BJ (cell line): ENCODE measurements around the gene PDE5A. TPM values are rescaled to one million over a fixed set of nuclear protein-coding genes. Genes with fewer than 3 reads are reported as not detected.
A peak's percentile ranks its signal among the peaks of the same experiment; 100 is the strongest.

ENCODE experiments used
- CTCF ChIA-PET: fragments of 350-600 bp; formaldehyde crosslinking; extraction: SDS; loops from one replicate; lab custom pipeline; 2021; ENCODE audit warnings: antibody characterized with exemption, inconsistent platforms; lab: Yijun Ruan, JAX
- POLR2A ChIA-PET: fragments of 300-600 bp; sonication (Branson Sonifier 250); formaldehyde crosslinking; extraction: SDS; loops from one replicate; lab custom pipeline; 2021; ENCODE audit warnings: antibody characterized with exemption; lab: Charles Lee
- DNase-seq: peaks from one replicate; pipeline ENCODE4 v3.0.0-alpha.2; 2011; ENCODE audit warnings: low read depth
- H3K27me3 ChIP-seq: 2 replicates; pipeline ENCODE4 v1.6.0; 2011; ENCODE audit warnings: low read length; ENCODE audit not compliant: control insufficient read depth, insufficient read depth
- H3K36me3 ChIP-seq: 2 replicates; pipeline ENCODE4 v1.5.1; 2011; ENCODE audit warnings: low read length; ENCODE audit not compliant: control insufficient read depth, insufficient read depth
- H3K4me3 ChIP-seq: 2 replicates; pipeline ENCODE4 v1.5.1; 2011; ENCODE audit warnings: low read depth, mild to moderate bottlenecking, control low read depth, low read length
- CTCF ChIP-seq: IDR thresholded peaks from 2 replicates; pipeline ENCODE4 v1.5.1; 2011; ENCODE audit warnings: low read depth, mild to moderate bottlenecking, control low read depth, inconsistent platforms, low read length, moderate library complexity; ENCODE audit not compliant: insufficient read depth
- polyA plus RNA-seq: library from polyadenylated mRNA; depleted of rRNA; stranded (reverse); fragments of >200 nt; gene quantifications from 2 replicates; pipeline ENCODE4 v1.2.3, GENCODE V29; 2011

Gene PDE5A
- polyA plus RNA-seq, 1 experiment, result 69.0 TPM

GRCh38 chr4:119518915-119519410 is 109.6 kb downstream of the PDE5A start:
- Histone ChIP-seq H3K36me3 (no peaks in the 10 kb centered on the region), H3K4me3 (no peak overlapping the region), H3K27me3 (no peaks in the 10 kb centered on the region)
- TF ChIP-seq CTCF, result no peak
- POLR2A ChIA-PET, result no interaction called here
- no peak for DNase-seq
- CTCF ChIA-PET, result no interaction called here

DNA sequence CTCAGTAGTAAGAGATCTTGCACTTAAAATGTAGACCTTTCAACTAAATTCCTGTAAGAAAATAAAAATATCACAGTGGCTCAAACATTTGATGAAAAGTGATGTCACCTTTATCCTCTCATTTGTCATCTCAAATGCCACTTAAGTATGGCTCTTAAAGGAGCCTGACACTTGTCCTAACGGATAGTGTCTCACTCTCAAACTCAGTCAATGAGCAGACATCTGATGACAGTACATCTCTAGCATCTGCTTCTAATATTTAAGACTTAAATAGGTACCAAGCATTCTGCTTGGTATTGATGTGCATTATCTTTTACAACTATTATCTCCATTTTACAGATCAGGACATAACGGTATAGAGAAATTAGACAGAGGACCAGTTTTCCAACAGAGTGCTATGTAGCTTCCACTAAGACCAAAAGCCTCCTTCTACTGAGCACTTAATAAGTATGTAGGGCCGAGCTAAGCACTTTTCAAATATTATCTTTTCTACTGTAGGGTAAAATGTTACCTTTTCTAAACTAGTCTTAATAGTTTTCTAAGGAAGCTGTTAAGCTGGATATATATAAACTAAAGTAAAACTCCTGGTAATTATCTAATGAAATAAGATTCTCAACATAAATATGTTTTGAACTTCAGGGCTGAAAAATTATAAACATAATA is 110.2 kb downstream of the PDE5A start:
- TF ChIP-seq CTCF, result no peak
- ChIA-PET POLR2A (interaction anchor here (1.0 kb wide), 1 partner anchor 492 kb away, joined by 3 read pairs; no protein-coding TSS in a partner anchor), CTCF (no interaction called here)
- Histone ChIP-seq H3K36me3 (0 out of 2 replicates have a peak, but pooled peaks cover under 1% of the 10 kb centered on the region), H3K27me3 (no peaks in the 10 kb centered on the region), H3K4me3 (no peak overlapping the region)
- no peak for DNase-seq

DNA sequence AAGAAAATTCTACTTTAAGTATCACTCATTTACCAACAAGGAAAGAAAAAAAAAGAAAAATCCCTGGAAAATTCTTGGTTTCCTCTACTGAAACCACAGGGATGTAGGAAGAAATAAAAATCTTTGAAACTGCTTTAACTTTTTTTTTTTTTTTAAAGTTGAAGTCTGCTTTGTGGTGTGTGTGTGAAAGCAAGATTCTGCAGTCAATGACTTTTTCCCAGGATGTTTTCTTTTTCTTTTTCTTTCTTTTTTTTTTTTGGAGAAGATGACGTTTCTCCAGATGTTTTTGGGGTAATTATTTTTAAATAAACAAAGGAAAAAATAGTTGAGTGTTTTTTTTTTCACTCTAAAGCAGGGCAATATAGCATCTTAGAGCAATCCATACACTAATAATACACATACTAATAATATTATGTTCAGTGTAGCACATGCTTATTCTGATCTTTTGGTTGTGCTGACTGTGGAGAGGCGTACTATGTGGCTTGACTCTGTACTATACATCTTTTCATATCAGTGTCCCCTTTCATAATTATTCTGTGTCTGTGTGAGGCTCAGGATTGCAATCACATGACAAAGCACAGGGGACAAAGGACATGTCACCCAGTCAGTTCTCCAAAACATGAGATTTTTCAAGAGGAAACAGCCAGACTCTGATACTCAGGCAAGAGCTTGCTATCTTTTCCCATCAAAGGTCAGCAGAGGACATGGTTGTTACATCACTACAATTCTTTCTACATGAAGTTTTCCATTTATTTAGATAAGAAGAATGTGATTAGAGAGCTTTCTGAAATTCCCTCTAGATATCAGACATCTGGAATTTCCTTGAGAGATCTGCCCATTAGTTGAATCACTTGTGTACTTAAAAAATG is 111.0 kb downstream of the PDE5A start:
- peak; percentile 80 for DNase-seq
- ChIA-PET POLR2A (interaction anchor here (1.0 kb wide), 1 partner anchor 491 kb away, joined by 3 read pairs; no protein-coding TSS in a partner anchor), CTCF (no interaction called here)
- Histone ChIP-seq H3K4me3 (no peak overlapping the region), H3K27me3 (no peaks in the 10 kb centered on the region), H3K36me3 (peaks cover 3% of the 10 kb centered on the region; the same call in 1 of the 2 replicates)
- no peak for TF ChIP-seq CTCF

- no peak overlapping the region for H3K4me3 ChIP-seq
- no peak for TF ChIP-seq CTCF
- no peak for DNase-seq
- no peaks in the 10 kb centered on the region for H3K27me3 ChIP-seq
- H3K36me3 ChIP-seq, result peaks cover 6% of the 10 kb centered on the region; the same call in 1 of the 2 replicates
- POLR2A ChIA-PET, result no interaction called here
- CTCF ChIA-PET, result no interaction called here
Observed at GRCh38 chr4:119512398-119512797, 116.2 kb downstream of the PDE5A start.
